Effector memory CD4-positive, alpha-beta T cell (primary cell): ENCODE measurements around the gene OSBPL5.

Source experiments
- DNase-seq, 3 donors: peaks; one replicate each; pipeline ENCODE4 v3.0.0-alpha.2; 2020
- H3K27ac ChIP-seq: 2 replicates; pipeline ENCODE4 v1.7.0; 2013; ENCODE audit warnings: mild to moderate bottlenecking, low read length, moderate library complexity; ENCODE audit not compliant: insufficient read depth, poor library complexity, severe bottlenecking
- H3K27me3 ChIP-seq: replicated peaks from 2 replicates; pipeline ENCODE4 v1.7.0; 2013; ENCODE audit warnings: mild to moderate bottlenecking, low read length; ENCODE audit not compliant: insufficient read depth, control insufficient read depth, poor library complexity, severe bottlenecking
- H3K36me3 ChIP-seq: 2 replicates; pipeline ENCODE4 v1.7.0; 2013; ENCODE audit warnings: mild to moderate bottlenecking, low read length, moderate library complexity; ENCODE audit not compliant: control insufficient read depth, insufficient read depth
- H3K4me1 ChIP-seq: 2 replicates; pipeline ENCODE4 v1.7.0; 2013; ENCODE audit warnings: low read length, mild to moderate bottlenecking; ENCODE audit not compliant: control insufficient read depth, insufficient read depth, poor library complexity, severe bottlenecking
- H3K4me3 ChIP-seq: 2 replicates; pipeline ENCODE4 v1.7.0; 2013; ENCODE audit warnings: low read length, low read depth, mild to moderate bottlenecking; ENCODE audit not compliant: insufficient read depth, poor library complexity, severe bottlenecking
- H3K9me3 ChIP-seq: 2 replicates; pipeline ENCODE4 v1.7.0; 2013; ENCODE audit warnings: mild to moderate bottlenecking, low read length, moderate library complexity; ENCODE audit not compliant: control insufficient read depth

OSBPL5 gene

DNA sequence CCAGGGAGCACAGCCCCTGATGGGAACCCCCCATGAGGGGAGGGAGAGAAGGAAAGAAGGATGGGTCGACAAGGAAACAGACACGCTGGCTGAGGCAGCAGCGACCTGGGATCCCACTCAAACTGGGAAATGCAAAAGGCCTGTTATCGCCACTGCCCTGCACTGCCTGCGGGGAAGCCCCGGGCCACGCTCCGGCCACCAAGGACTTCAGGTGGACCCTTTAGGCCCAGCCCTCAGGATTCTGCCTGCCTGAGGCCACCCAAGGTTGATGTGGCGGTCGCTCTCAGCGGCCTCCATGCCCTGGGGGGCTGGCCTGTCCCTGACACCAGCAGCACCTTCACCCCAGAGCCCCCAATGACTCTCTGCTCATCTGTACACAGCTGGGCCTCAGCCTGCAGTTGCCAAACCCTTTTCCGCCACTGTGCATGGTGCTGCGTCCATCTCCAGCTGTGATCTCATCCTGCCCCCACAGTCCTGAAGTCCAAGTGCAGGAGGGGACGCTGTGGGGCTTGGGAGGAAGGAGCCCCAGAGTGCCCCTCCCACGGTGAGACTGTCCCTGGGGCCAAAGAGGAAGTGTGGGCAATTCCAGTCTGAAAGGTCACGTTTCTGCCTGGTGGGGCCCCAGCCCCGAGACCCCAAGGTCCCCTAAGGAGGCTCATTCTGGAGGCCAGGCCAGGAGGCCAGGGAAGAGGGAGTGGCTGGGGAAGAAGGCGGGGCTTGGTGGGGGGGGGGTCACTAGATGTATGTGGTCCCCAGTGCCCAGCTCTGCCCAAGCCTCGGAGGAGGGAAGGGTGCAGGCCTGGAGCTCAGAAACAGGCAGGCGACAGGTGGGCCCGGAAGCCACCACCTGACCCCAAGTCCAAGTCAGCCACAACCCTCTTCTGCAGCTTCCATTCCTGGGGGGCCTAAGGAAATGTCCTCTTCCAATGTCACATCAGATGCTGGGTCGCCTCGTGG lies 31.6 kb downstream of the OSBPL5 start:
- no peaks in the 10 kb centered on the region for H3K27me3 ChIP-seq
- DNase-seq, result no peak
- no peaks in the 10 kb centered on the region for H3K4me1 ChIP-seq
- no peak overlapping the region for H3K27ac ChIP-seq
- H3K36me3 ChIP-seq, result no peaks in the 10 kb centered on the region
- no peaks in the 10 kb centered on the region for H3K9me3 ChIP-seq
- H3K4me3 ChIP-seq, result no peak overlapping the region

DNA sequence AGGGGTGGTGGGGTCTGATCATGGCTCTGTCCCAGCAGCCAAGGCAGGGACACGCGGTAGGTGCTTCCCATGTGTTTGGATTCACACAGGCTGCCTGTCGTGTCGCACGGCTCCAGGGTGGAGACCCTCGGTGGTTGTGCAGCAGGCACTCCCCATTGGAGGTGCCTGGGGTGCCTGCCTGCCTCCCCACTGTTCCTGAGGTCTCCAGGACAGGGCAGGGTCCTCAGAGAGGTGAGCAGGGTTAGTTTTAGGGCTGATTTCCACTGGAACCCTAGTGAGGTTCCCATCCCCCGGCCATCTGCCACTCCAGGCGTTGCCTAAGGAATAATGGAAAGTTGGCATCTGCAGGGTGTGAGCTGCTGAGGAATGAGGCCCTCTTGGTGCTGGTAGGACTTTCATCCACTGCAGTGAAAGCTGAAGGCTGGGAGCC lies 32.3 kb downstream of the OSBPL5 start:
- Histone ChIP-seq H3K36me3 (no peaks in the 10 kb centered on the region), H3K4me3 (no peak overlapping the region), H3K4me1 (no peaks in the 10 kb centered on the region), H3K9me3 (no peaks in the 10 kb centered on the region), H3K27ac (no peak overlapping the region), H3K27me3 (no peaks in the 10 kb centered on the region)
- DNase-seq, result no peak

DNA sequence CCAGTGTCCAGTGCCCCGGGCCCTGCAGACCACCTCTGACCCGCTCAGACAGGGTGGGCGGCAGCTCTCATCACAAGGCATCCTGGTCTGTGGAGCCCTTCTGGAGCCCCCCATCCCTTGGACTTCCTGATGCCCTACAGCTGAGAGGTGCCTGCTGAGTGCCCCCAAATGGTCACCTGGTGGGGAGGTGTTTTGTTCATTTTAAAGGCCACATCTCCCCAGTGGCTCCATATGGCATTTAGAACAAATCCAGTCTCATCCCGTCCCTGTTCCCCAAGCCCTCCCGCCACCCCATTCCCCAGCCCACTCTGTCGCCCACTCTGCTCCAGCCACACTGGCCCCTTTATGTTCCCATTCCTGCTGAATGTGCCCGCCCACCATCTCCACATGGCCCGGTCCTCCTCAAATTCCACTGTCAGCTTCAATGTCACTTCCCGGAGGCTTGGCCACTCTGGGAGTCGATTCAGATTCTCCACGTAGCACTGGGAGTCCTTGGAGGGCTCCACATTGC lies 32.8 kb downstream of the OSBPL5 start:
- DNase-seq, result no peak
- Histone ChIP-seq H3K9me3 (no peaks in the 10 kb centered on the region), H3K27ac (no peak overlapping the region), H3K27me3 (no peaks in the 10 kb centered on the region), H3K4me1 (no peaks in the 10 kb centered on the region), H3K36me3 (no peaks in the 10 kb centered on the region), H3K4me3 (no peak overlapping the region)

DNA sequence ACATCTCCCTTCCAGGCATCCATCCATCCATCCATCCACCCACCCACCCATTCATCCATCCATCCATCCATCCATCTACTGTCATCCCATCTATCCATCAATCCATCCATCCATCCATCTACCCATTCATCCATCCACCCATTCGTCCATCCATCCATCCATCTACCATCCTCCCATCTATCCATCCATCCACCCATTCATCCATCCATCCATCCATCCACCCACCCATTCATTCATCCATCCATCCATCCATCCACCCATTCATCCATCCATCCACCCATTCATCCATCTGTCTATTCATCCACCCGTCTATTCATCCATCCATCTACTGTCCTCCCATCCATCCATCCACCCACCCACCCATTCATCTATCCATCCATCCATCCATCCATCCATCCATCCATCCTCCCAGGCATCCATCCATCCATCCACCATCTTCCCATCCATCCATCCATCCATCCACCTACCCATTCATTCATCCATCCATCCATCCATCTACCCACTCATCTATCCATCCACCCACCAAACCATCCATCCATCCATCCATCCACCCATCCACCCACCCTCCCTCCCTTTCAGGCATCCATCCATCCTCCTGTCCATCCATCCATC lies 33.7 kb downstream of the OSBPL5 start:
- H3K27me3 ChIP-seq, result no peaks in the 10 kb centered on the region
- no peak for DNase-seq
- no peak overlapping the region for H3K27ac ChIP-seq
- no peaks in the 10 kb centered on the region for H3K4me1 ChIP-seq
- H3K36me3 ChIP-seq, result no peaks in the 10 kb centered on the region
- H3K9me3 ChIP-seq, result no peaks in the 10 kb centered on the region
- H3K4me3 ChIP-seq, result no peak overlapping the region

GRCh38 chr11:3130269-3131071 lies 34.6 kb downstream of the OSBPL5 start:
- Histone ChIP-seq H3K4me1 (no peaks in the 10 kb centered on the region), H3K4me3 (no peak overlapping the region), H3K36me3 (no peaks in the 10 kb centered on the region), H3K27ac (no peak overlapping the region), H3K27me3 (no peaks in the 10 kb centered on the region), H3K9me3 (no peaks in the 10 kb centered on the region)
- no peak for DNase-seq

- no peaks in the 10 kb centered on the region for H3K4me1 ChIP-seq
- H3K36me3 ChIP-seq, result no peaks in the 10 kb centered on the region
- H3K27me3 ChIP-seq, result no peaks in the 10 kb centered on the region
- no peak for DNase-seq
- H3K9me3 ChIP-seq, result no peaks in the 10 kb centered on the region
- no peak overlapping the region for H3K27ac ChIP-seq
- H3K4me3 ChIP-seq, result no peak overlapping the region
Observed at GRCh38 chr11:3129591-3130268, 35.4 kb downstream of the OSBPL5 start.

DNA sequence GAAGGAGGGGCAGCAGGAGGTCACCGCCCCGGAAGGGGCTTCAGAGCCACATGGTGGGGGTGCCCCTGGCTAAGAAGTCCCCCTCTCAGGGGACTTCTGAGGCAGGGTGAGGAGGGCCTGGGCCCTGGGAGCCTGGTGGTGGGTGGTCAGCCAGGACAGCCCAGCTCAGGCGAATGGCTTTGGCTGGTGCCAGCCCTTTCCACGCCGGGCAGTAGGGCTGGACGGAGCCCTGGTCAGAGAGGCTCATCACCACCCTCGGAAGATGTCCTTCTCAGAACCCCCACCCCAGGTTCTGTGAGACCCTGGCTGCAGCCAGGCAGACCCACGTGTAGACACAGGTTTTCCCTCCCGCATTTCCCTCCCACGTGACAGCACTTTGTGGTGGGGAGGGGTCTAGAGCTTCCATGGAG lies 35.9 kb downstream of the OSBPL5 start:
- H3K9me3 ChIP-seq, result no peaks in the 10 kb centered on the region
- no peaks in the 10 kb centered on the region for H3K27me3 ChIP-seq
- no peaks in the 10 kb centered on the region for H3K36me3 ChIP-seq
- H3K4me1 ChIP-seq, result no peaks in the 10 kb centered on the region
- no peak overlapping the region for H3K27ac ChIP-seq
- no peak for DNase-seq
- H3K4me3 ChIP-seq, result no peak overlapping the region

DNA sequence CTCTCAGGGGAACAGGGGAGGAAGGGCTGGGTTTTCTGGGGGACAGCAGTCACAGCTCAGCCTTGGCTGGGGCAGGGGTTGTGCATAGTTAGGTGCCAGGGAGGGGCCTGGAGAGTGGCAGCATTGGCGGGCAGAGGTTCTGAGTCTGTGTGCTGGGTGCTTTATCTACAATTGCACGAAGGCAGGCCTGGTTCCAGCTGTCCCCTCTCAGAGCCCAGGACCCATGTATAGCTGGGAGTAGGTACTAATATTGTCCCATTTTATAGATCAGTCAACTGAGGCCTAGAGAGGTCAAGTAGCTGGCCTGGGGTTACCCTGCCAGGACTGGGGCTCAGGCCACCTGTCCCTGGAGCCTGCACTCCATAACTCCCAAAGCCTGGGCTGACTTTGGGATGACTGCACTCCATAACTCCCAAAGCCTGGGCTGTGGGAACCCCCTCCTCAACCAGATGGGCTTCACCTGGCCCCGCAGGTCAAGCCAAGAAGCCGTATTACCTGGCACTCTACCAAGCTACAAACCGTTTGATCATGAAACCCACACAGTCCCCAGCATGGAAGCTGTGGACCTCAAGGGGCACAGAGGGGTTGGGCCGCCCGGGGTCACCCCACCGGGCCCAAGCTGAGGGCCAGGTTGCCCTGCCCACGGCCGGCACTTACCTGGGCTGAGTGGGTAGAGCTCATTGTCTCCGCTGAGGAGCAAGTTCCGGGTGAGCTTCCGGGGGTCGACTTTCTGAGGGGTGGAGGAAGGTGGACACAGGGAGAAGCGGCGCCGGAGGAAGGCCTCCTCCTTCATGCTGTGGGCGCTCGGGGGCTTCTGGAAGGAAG lies 36.5 kb downstream of the OSBPL5 start:
- Histone ChIP-seq H3K4me1 (no peaks in the 10 kb centered on the region), H3K27me3 (no peaks in the 10 kb centered on the region), H3K9me3 (no peaks in the 10 kb centered on the region), H3K27ac (no peak overlapping the region), H3K36me3 (no peaks in the 10 kb centered on the region), H3K4me3 (no peak overlapping the region)
- DNase-seq, result no peak
